22Rv1 (cell line): ENCODE data around the gene MAP1LC3B.

Source experiments
- H3K27ac ChIP-seq: fragments of 450-650 bp; 2 replicates; pipeline ENCODE4 v1.5.1; 2017
- CTCF ChIP-seq: fragments of 450-650 bp; IDR thresholded peaks from 2 replicates; pipeline ENCODE4 v1.5.1; 2017; ENCODE audit warnings: mild to moderate bottlenecking
- ZFX ChIP-seq: fragments of 450-650 bp; IDR thresholded peaks from 2 replicates; pipeline ENCODE4 v1.6.1; 2017; ENCODE audit warnings: antibody characterized with exemption, borderline replicate concordance

MAP1LC3B gene

DNA sequence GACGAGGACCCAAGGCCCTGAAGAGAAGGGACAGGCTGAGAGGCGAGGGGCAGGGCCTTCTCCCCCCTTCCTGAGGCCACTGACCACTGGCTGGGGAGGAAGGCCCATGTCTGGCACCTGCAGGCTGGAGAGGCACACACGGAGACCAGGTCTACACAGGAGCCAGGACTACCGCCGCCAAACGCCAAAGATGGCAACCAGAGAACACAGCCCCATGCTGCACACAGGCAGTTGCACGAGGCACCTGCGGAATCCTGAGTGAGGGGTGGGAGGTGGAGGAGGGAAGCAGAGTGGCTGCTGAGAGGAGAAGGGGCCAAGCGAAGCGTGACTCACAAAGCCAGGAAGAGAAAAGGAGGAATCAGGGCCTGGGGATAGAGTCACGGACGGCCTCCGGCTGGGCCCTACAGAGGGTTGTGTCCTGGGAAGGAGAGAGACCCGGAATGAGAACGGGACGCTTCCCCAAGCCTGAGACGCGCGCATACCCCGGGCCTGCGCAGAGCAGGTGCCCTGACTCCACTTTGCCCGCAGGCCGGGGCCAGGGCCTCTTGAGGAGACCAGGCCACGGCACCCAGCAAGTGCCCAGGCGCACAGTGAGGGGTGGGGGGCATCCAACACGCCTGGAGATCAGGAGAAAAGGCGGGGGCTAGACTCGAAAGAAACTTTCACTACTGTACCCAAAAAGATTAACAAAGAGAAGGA, 46.3 kb upstream of the MAP1LC3B start:
- no peak overlapping the region for H3K27ac ChIP-seq
- TF ChIP-seq CTCF: no peak
- TF ChIP-seq ZFX: no peak

GRCh38 chr16:87346517-87347060, 45.5 kb upstream of the MAP1LC3B start:
- no peak for TF ChIP-seq CTCF
- TF ChIP-seq ZFX: no peak
- no peak overlapping the region for H3K27ac ChIP-seq

- no peak overlapping the region for H3K27ac ChIP-seq
- TF ChIP-seq CTCF (no peak), ZFX (no peak)
Measured at GRCh38 chr16:87347932-87348615, 44.1 kb upstream of the MAP1LC3B start.

DNA sequence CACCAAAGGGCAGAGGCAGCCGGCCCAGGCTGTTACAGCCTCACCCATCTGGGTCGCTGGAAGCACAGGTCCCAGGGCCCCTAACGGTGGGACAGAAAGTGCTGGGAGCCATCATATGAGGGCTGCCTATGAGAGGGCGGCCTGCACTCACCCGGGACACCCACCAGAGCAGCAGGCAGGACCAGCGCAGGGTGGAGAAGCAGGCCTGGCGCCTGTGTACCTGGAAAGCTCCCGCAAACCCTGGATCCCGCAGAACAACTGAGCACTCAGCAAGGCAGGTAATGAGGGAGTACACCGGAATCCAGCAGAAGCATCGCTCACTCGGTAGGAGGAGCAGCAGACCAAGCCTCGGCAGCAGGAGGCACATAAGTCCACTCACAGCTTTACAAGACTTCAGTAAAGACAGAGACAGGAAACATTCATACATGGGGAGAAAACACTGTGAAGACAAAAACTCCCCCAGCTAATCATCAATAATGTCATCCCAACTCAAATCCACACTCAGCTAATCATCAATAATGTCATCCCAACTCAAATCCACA, 43.4 kb upstream of the MAP1LC3B start:
- TF ChIP-seq ZFX (no peak), CTCF (no peak)
- H3K27ac ChIP-seq: no peak overlapping the region

GRCh38 chr16:87350031-87350430, 42.1 kb upstream of the MAP1LC3B start:
- no peak overlapping the region for H3K27ac ChIP-seq
- TF ChIP-seq ZFX: no peak
- no peak for TF ChIP-seq CTCF

GRCh38 chr16:87350681-87351319, 41.3 kb upstream of the MAP1LC3B start:
- H3K27ac ChIP-seq: no peak overlapping the region
- TF ChIP-seq CTCF (no peak), ZFX (no peak)
